ENCODE measurements around the gene UPF2. TPM values are rescaled to one million over a fixed set of nuclear protein-coding genes. Genes with fewer than 3 reads are reported as not detected.
"Not testable (repeated sequence)": the region's sequence is repeated elsewhere in the genome, so short reads cannot be mapped to it uniquely, and the experiment has no call there.

The UPF2 gene
- 10 to 100 TPM; 15.3 to 19.5 TPM for total RNA-seq
- long read RNA-seq, donor 1, partial matches to known transcripts = 3 of 5 reads
- long read RNA-seq, donor 1, other reads (novel, unspliced or antisense) = 2 of 5 reads
- long read RNA-seq, donor 2, full-length matches to known transcripts = 1 of 7 reads
- long read RNA-seq, donor 2, partial matches to known transcripts = 5 of 7 reads
- long read RNA-seq, donor 2, other reads (novel, unspliced or antisense) = 1 of 7 reads

- intact Hi-C loops (cut with DNase I) = no loop called here
- peak; percentile 99 for DNase-seq (ENCODE audit: low spot score)
Measured at GRCh38 chr10:12042797-12043651, at the start of gene UPF2. TSS of gene UPF2 (minus strand) at chr10:12042809. CDS start at chr10:12035423, 7,386 bp downstream.

GRCh38 chr10:12091421-12091820 is 48.8 kb upstream of the UPF2 start:
- intact Hi-C loops (cut with DNase I) = no loop called here
- DNase-seq (ENCODE audit: low spot score) = no peak

DNA sequence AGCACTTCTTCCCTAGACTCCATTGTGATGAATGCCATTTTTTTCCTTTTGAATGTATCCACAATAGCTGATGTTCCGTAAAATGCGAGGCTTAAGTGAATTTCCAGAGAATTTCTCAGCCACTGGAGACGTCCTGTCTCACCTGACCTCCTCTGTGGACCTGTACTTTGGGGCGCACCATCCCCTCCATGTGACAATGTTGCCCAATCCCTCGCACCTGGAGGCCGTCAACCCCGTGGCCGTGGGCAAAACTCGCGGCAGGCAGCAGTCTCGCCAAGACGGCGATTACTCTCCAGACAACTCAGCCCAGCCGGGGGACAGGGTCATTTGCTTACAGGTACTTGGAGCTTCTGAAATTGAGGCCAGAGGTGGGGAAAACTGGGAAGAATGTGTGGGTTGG is 46.3 kb upstream of the UPF2 start:
- intact Hi-C loops (cut with DNase I) = no loop called here
- peak; percentile 23 for DNase-seq (ENCODE audit: low spot score)

DNA sequence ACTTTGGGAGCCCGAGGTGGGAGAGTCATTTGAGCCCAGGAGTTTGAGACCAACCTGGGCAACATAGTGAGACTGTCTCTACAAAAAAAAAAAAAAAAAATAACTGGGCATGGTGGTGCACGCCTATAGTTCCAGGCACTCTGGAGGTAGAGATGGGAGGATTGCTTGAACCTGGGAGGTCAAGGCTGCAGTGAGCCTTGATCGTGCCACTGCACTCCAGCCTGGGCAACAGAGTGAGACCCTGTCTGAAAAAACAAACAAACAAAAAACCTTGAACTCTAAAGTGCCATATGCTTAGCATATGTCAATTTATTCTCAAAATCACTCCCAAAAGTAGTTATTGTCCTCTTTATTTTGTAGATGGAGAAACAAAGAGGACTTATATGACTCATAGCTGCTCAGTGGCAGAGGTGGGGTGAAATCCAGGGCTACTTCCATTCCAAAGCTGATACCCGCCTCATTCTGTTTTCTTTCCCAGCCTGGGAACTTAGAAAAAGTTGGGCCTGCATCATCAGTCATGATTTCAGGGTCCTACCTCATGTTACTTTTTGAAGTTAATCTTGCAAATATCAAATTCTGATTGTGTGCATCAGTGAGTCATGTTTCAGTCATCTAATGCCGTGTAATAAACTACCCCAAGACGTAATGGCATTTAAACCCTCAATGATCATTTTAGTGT is 39.4 kb upstream of the UPF2 start:
- intact Hi-C loops (cut with DNase I) = no loop called here

DNA sequence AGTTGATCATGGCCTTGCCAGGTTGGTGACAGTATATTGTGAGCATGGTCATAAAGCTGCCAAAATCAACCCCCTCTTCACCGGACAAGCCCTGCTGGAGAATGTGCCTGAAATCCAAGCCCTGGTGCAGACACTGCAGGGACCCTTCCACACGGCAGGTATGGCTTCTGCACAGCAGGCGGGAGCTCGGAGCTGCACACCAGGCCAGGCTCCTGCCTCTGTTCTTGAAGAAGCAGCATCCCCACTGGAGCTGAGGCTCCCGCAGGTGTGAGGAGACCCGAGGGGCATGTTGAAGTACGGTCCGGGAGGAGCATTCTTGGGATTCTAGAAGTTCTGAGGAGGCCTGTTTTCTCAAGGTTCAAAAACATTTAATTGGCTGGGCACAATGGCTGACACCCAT is 38.9 kb upstream of the UPF2 start:
- intact Hi-C loops (cut with DNase I) = no loop called here
- DNase-seq (ENCODE audit: low spot score) = peak; percentile 41

More for the DNA sequence above, 39.4 kb upstream of the UPF2 start:
- DNase-seq (ENCODE audit: low spot score) = peak; percentile 23

DNA sequence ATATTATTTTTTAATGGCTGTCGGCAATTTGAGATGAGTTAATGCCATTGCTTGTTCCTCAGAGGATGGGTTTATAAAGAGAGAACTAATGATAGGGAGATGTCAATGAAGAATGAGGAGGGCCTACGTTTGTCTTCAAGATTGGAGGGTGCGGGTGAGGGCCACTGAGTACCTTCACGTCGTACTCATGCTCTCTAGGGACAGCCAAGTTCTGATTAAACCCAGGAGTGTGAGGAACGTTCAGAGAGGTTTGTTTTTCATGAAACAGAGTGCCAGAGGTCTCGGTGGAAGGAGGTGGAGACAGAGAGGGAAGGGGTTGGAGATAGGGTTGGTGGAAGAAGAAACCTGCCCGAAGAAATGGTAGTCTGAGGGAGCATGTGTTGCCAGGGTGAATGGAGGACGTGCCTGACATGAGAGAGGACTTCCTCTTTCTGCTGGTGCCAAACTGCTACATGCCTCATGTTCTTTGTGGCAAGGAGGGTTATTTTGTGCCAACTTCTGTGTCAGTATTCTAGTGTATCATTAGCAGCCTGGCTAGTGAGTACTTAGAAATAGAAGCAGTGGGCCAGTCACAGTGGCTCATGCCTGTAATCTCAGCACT is 35.1 kb upstream of the UPF2 start:
- DNase-seq (ENCODE audit: low spot score) = peak; percentile 20
- intact Hi-C loops (cut with DNase I) = no loop called here

DNA sequence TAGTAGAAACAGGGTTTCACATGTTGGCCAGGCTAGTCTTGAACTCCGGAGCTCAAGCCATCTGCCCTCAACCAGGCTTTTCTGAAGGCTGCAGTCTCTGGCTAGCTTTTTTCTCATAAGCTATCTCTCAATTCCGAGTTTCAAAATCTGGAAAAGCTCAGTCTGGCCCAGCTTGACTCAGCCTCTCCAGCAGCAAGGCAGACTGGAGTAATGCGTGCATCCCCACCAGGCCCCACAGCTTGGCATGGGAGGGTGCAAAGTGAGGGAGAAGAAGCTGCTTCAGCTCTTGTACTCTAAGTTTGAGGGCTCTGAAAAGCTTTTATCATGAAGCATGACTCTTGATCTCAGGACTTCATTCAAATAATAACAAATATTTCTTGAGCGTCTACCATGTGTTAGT is 30.9 kb upstream of the UPF2 start:
- intact Hi-C loops (cut with DNase I) = no loop called here

DNA sequence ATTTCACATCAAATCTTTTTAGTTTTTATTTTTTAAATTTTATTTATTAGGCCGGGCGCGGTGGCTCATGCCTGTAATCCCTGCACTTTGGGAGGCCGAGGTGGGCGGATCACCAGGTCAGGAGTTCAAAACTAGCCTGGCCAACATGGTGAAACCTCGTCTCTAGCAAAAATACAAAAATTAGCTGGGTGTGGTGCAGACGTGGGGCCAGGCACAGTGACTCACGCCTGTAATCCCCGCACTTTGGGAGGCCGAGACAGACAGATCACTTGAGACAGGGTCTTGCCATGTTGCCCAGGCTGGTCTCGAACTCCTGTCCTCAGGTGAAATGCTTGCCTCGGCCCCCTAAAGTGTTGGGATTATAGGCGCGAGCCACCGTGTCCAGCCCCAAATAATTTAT is 28.8 kb upstream of the UPF2 start:
- intact Hi-C loops (cut with DNase I) = not testable (repeated sequence)
- DNase-seq (ENCODE audit: low spot score) = peak; percentile 31

More for the DNA sequence above, 30.9 kb upstream of the UPF2 start:
- DNase-seq (ENCODE audit: low spot score) = peak; percentile 14

- intact Hi-C loops (cut with DNase I) = loop anchor here in 1 of 2 donors (10.0 kb wide), 1 partner anchor 1686 kb away; no protein-coding TSS in a partner anchor
Measured at GRCh38 chr10:12068449-12069269, 26.1 kb upstream of the UPF2 start, which contains the start of gene DHTKD1. TSS of gene DHTKD1 (plus strand) at chr10:12068954. CDS start at chr10:12069034, 80 bp downstream.

GRCh38 chr10:12067336-12067735 is 24.7 kb upstream of the UPF2 start:
- intact Hi-C loops (cut with DNase I) = loop anchor here in 1 of 2 donors (10.0 kb wide), 1 partner anchor 1687 kb away; no protein-coding TSS in a partner anchor
- no peak for DNase-seq (ENCODE audit: low spot score)

More at GRCh38 chr10:12068449-12069269, 26.1 kb upstream of the UPF2 start, which contains the start of gene DHTKD1:
- peak; percentile 99 for DNase-seq (ENCODE audit: low spot score)

DNA sequence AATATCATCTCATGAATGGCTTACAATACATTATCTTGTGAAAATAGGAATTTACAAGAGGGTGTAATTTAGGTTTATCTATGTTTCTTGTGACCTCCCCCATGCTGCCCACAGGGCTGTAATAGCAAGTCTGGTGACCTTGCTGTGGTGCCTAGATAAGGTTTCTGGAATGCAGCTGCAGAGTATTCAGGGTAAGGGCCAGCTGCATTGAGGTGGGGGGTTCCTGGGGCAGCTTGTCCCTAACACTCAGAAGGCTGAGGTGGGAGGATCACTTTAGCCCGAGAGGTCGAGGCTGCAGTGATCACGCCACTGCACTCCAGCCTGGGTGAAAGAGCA is 20.8 kb upstream of the UPF2 start:
- intact Hi-C loops (cut with DNase I) = loop anchor here in 1 of 2 donors (10.0 kb wide), 1 partner anchor 1691 kb away; no protein-coding TSS in a partner anchor

GRCh38 chr10:12062754-12063482 is 20.3 kb upstream of the UPF2 start:
- DNase-seq (ENCODE audit: low spot score) = no peak
- intact Hi-C loops (cut with DNase I) = loop anchor here in 1 of 2 donors (10.0 kb wide), 1 partner anchor 1692 kb away; no protein-coding TSS in a partner anchor

More for the DNA sequence above, 20.8 kb upstream of the UPF2 start:
- DNase-seq (ENCODE audit: low spot score) = peak; percentile 26

GRCh38 chr10:12061124-12061523 is 18.5 kb upstream of the UPF2 start:
- intact Hi-C loops (cut with DNase I) = loop anchor here in 1 of 2 donors (10.0 kb wide), 1 partner anchor 1694 kb away; no protein-coding TSS in a partner anchor
- no peak for DNase-seq (ENCODE audit: low spot score)

DNA sequence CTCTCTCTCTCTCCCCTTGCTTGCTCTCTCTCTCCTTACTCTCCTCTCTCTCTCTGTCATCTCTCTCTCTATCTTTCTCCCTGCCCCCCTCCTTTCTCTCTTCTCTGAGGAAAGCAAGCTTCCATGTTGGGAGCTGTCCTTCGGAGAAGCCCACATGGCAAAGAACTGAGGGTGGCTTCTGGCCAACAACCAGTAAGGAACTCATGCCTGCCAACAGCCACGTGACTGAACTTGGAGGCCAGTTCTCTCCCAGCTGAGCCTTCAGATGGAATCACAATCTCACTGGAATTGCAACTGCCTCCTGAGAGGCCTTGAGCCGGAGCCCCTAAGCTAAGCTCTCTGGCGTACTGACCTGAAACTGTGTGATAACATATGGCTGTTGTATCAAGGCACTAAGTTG is 14.1 kb upstream of the UPF2 start:
- DNase-seq (ENCODE audit: low spot score) = peak; percentile 29

DNA sequence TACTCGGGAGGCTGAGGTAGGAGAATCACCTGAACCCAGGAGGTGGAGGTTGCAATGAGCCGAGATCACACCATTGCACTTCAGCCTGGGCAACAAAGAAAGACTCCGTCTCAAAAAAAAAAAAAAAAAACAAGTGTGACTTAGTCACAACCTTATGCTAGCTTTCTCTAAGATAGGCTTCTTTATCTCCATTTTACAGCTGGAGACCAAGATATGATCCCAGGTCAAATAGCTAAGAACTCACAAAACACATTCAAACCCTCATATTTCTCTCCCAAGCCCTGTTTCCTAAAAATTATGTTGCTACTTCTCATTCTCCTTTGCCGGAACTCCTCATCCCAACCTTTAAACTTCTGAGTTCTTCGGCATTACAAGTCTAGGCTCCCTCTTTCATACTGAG is 13.1 kb upstream of the UPF2 start:
- DNase-seq (ENCODE audit: low spot score) = no peak
- intact Hi-C loops (cut with DNase I) = no loop called here

More for the DNA sequence above, 14.1 kb upstream of the UPF2 start:
- intact Hi-C loops (cut with DNase I) = no loop called here

DNA sequence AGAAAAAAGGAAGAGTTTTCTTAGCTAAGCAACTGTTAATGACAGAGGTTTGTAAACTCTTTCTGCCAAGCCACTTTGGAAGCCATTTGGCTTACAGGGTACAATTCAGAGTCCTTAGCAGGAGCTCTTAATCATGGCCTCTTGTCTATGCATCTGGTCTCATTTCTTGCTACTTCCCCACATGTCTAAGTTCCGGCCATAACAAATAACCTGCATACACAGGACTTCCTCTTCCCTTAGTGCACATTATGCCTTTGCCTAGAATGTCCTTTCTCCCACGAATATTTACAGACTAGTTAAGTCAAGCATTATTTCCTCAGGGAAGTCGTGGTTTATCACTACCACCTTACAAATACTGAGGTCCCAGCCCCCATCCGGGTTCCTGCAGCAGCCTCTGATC is 8.6 kb upstream of the UPF2 start:
- intact Hi-C loops (cut with DNase I) = no loop called here
- no peak for DNase-seq (ENCODE audit: low spot score)

GRCh38 chr10:12050528-12050927 is 7.9 kb upstream of the UPF2 start:
- intact Hi-C loops (cut with DNase I) = no loop called here

GRCh38 chr10:12048547-12048946 is 5.9 kb upstream of the UPF2 start:
- DNase-seq (ENCODE audit: low spot score) = peak; percentile 28
- intact Hi-C loops (cut with DNase I) = no loop called here

More at GRCh38 chr10:12050528-12050927, 7.9 kb upstream of the UPF2 start:
- DNase-seq (ENCODE audit: low spot score) = no peak

Measured in posterior vena cava (tissue), 2 donors.